GM19351 (cell line): ENCODE measurements around the gene KRTAP10-5.

Experiments used
- ATAC-seq: cut with Tn5 transposase; IDR thresholded peaks from one replicate; pipeline ENCODE4 v1.9.1; 2021; ENCODE audit warnings: mild to moderate bottlenecking, moderate library complexity; ENCODE audit not compliant: unreplicated experiment

Gene KRTAP10-5

DNA sequence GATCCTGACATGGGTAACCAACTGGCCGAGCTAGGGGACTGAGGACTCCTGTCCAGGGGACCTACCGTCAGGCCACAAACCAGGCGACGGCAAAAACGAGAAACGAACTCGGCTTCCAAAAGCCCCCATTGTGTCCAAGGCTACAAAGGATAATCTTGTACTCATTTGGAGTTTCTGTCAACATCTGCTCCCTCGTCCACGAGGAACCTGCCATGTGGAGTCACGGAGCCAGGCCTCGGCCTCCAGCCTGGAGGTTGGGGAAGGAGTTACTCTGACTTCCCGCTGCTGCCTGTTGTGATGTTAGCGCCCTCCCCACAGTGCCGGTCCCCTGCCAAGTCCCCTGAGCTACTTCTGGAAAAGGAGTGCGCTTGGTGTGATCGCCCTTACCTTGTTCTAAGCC is 47.7 kb downstream of the KRTAP10-5 start:
- no peak for ATAC-seq

DNA sequence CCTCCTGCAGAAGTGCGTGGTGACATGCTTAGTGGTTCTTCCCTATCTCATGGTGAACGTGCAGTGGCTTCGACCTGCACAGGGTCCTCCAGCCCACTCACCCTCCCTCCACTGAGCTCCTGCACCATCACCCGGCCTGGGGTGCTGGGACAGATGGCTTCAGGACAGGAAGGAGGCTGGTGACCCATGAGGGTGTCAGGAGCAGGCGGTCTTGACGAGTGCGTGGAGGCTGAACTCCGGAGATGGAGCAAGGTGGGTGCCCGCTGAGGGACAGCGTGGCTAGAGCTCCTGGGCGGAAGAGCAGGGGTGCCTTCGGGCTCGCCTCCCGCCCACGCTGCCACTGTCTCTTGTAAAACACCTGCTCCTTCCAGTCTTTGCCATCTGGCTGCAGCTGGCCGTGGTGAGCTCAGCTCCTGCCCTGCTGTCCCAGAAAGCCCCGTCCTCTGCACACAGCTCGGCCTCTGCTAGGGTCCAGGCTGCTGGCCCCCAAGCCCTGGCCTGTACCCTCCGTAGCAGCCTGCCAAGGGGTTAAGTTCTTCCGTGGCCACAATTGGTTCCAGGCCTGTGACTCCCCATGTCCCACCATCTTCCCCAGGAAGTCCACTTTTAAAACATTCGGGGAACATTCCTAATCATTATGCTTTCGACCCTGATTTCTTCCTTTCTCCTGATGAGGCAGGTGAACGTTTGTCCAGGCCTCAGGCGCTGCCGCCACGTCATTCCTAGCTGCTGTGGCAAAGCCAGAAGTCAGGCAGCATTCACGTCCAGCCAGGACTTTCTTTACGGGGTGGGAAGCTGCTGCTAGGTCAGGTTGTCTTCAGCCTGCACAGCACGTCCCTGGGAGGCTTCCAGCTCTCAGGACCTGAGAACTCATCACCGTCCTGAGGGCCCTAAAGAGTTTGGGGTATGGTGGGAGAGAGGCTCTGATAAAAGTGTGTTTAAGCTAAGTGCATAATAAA is 48.5 kb downstream of the KRTAP10-5 start:
- ATAC-seq: no peak

DNA sequence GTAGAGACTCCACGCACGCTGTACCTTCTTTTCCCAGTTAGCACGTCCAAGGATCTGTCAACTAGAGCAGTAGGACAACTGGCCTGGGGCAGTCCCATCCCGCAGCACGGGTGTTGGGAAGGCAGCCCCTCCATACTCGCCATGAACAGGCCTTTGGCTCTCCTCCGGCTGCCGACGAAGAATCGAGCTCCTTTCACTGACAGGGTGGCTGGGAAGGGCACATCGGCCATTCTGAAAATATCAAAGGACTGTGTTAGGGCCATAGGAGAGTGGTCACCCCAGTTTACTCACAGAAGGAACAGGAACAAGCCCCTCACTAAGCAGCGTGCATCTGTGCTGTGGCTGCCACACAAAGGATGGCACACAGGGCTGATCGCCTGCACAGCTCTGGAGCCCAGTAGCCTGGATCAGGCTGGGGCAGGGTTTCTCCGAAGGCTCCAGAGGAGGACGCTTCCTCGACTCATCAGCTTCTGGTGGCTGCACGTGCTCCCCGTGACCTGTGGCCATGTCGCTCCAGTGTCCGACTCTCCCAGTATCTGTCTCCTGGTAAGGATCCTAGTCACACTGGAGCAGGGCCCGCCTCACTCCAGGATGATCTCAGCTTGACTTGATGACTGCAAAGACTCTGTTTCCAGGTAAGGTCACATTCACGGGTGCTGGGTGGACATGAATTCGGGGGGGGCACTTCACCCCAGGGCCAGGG is 49.4 kb downstream of the KRTAP10-5 start:
- no peak for ATAC-seq

DNA sequence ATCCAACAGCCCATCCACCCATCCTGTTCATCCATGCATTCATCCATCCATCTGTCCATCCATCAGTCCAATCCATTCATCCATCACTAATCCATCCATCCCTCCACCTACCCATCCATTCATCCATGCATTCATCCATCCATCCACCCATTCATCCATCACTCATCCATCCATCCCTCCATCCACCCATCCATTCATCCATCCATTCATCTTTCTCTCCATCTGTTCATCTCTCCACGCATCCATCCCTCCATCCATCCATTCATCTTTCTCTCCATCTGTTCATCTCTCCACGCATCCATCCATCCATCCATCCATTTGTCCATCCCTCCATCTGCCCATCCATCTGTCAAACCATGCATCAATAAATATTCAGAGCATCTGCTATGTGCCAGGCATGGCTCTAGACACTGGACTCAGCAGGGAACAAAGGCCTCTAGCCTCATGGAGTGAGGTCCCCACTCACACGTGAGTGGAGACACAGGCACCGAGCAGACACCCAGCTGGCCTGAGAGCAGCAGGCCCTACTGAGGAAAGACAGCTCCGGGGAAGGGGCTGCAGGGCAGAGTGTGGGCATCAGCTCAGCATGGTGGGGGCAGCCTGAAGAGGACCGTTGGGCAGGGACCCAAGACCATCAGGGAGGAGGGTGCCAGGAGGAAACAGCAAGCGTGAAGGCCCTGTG is 50.0 kb downstream of the KRTAP10-5 start:
- ATAC-seq: no peak

DNA sequence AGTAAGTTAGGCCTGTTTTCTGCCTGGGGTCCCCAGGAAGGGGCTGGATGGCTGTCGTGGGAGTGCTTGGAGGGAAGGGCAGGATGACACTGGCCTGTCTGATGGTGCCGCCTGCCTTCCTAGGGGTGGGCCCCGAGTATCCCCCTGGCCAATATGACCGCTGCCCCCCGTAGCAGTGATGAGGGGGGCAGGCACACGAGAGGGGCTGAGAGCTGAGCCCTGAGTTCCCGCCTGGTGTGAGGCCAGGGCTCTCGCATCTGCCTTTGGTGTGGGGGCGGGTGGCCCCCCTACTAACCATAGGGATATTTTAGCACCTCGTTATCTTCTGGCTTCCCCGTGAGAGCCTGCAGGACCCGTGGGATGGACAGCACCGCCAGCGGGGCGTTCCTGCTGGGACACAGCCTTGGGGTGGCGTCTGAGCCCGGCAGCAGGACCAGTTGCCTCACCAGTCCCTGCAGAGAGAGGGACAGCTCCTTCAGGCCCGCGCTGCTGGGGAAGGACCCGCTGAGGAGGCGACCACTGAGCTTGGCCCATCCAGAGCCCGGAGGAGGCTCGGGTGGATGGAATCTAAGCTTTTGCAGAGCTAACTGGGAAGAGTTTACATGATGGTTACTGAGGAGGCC is 50.8 kb downstream of the KRTAP10-5 start:
- no peak for ATAC-seq
